ENCODE results near the gene PDE7B.

- TF ChIP-seq, protein P1, sequence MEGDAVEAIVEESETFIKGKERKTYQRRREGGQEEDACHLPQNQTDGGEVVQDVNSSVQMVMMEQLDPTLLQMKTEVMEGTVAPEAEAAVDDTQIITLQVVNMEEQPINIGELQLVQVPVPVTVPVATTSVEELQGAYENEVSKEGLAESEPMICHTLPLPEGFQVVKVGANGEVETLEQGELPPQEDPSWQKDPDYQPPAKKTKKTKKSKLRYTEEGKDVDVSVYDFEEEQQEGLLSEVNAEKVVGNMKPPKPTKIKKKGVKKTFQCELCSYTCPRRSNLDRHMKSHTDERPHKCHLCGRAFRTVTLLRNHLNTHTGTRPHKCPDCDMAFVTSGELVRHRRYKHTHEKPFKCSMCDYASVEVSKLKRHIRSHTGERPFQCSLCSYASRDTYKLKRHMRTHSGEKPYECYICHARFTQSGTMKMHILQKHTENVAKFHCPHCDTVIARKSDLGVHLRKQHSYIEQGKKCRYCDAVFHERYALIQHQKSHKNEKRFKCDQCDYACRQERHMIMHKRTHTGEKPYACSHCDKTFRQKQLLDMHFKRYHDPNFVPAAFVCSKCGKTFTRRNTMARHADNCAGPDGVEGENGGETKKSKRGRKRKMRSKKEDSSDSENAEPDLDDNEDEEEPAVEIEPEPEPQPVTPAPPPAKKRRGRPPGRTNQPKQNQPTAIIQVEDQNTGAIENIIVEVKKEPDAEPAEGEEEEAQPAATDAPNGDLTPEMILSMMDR (IDR thresholded peaks at IDR 0.05; ENCODE audit: low read length): no peak
- no peak for TF ChIP-seq EZH2 (optimal IDR thresholded peaks at IDR 0.05; ENCODE audit: low read depth, low read length)
- TF ChIP-seq EZH2phosphoT487 (IDR thresholded peaks at IDR 0.05; ENCODE audit: low read length): no peak
These were observed 186.5 kb downstream of the PDE7B start for GRCh38 chr6:136037876-136038460.

Measured in MM.1S (cell line).